ENCODE data around the gene TUBAL3.

- TF ChIP-seq CTCF (IDR thresholded peaks at IDR 0.05; ENCODE audit: insufficient read depth, low read depth, low read length) = no peak
- TF ChIP-seq EZH2 (IDR thresholded peaks at IDR 0.05; ENCODE audit: insufficient read depth, low read length) = no peak
These were observed 42.4 kb upstream of the TUBAL3 start for GRCh38 chr10:5447056-5447455.

All from astrocyte (in vitro differentiated cells and primary cell).